NCI-H748 (cell line): ENCODE results near the gene IFNA5.

Experiments used
- DNase-seq: peaks from one replicate; lab custom pipeline; 2025; ENCODE audit not compliant: unreplicated experiment; lab: John Stamatoyannopoulos, UW

Gene IFNA5

DNA sequence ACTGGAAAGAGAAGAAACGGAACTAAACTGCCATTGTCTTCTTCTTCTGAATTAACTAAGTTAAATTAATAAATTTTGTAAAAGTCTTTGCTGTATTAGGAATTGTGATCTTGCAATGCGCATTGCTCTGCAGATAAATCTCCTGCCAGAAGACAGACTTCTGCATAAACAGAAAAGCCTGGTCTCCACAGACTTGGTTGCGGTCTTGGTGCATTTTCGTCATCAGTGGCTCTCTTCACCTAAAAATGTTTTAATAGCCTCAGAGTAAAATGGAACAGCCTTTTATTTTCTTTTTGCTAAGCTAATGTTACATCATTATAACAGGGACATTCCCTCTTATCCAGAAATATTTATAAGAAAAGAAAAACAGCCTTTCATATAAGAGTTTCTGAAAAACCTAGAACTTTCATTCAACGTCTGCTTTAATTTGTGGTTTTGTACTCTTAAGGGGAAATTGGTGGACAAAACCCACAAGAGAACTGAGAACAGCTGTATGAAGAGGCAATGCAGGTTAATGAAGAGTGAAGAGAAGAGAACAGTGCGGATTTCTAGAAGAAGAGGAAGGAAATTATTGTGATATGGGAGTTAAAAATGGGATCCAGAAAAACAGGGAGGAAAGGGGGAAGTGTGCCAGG is 10.1 kb downstream of the IFNA5 start:
- DNase-seq, result no peak

DNA sequence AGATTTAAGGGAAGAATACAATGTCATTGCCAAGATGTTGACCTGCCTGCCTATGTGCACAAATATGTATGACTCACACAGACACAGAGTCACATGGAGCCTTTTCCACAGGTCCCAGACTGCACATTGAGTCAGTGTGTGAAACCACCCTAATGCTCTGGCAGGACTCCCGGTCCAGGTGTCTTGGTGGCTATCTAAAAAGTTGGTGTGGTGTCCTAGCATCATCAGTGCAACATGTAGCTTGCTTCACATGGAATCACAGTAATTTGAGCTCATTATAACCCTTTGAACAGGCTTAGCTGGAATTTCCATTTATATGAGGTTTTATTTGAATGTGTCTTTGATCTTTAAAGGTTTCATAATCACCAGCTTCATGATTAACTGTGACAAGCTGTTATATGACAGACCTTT is 10.7 kb downstream of the IFNA5 start:
- DNase-seq, result no peak

DNA sequence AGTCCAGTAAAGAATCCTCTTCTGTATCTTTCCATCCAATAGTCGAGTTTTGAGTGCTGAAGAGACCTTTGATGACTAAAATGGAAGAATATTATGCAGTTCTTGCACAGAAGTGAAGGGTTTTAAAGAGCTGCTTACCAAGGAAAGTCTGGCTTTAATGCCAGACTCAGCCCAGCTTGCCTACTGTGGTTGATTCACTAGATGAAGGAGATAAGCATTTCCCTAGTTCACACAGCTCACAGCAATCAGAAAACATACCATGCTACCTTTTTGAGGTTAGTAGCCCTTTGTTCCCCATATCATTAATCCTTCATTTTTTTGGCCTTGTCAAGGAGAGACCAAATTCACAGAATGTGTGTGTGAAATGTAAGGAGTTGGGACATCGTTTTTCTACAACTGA is 15.3 kb downstream of the IFNA5 start:
- DNase-seq, result no peak

DNA sequence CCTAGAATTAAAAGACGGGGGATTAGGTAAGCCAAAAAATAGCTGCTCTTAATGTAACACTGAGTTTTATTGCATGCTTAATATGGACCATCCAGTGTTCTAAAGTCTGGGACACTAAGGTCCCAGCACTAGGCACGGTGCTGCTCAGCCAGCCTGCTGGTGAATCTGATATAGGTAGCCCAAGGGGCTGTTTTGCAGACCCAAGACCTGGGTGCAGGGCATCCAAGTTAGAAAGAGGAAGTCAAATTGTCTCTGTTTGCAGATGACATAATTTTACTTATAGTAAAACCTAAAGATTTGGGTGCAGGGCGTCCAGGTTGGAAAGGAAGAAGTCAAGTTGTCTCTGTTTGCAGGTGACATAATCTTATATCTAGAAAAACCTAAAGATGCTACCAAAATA is 17.8 kb downstream of the IFNA5 start:
- DNase-seq, result no peak

- DNase-seq, result no peak
These were observed 18.5 kb downstream of the IFNA5 start for GRCh38 chr9:21286659-21287058.

GRCh38 chr9:21286099-21286498 is 19.0 kb downstream of the IFNA5 start:
- DNase-seq, result no peak

DNA sequence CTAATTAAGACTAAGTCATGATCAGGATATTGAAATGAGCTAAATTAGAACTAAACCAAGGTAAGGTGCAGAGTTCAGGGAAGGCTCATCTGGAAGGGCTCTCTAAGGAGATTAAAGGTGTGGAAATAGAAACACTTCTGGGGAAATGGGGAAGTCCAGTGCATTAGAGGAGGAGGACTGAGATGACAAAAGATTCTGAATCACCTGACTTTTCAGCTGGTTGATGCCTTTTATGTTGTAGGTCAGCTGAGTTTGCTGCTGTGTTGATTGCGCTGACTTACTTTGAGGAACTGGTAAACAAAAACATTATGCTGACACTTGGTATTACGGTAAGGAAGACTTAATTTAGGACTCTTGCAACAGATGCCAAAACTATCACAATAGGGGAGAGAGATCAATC is 23.8 kb downstream of the IFNA5 start:
- DNase-seq, result no peak

- no peak for DNase-seq
These were observed 36.8 kb downstream of the IFNA5 start for GRCh38 chr9:21268347-21268657.

DNA sequence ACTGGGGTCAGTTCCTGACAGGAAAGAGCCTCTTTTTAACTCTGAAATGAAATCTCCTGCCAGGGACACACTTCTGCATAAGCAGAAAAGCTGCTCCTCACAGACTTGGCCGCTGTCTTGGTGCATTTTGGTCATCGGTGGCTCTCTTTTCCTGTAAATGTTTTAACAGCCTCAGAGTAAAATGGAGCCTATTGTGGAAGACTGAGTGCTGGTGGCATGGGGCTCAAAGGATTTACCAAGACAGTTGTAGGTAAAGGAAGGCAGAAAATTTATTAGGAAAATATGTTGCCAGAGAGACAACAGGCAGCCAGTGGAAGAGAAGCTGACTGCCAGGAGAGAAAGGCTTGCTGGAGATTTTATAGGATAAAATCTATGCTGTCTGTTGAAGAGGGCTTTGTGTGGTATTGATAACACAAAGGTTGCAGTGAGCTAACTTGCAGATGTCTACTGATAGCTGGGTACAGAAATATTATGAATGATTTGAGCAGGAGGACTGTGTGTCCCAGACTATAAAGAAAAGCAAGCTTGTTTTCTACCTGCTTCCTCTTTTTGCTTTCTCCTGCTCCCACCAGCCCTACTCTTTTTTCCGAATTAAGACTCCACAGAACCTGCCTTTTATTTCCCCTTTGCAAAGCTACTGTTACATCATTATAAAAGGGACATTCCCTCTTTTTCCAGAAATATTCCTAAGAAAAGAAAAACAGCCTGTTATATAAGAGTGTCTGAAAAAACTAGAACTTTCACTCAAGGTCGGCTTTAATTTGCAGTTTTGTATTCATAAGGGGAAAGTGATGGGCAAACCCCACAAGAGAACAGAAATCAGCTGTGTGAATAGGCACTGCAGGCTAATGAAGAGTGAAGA is 37.4 kb downstream of the IFNA5 start:
- DNase-seq, result no peak

DNA sequence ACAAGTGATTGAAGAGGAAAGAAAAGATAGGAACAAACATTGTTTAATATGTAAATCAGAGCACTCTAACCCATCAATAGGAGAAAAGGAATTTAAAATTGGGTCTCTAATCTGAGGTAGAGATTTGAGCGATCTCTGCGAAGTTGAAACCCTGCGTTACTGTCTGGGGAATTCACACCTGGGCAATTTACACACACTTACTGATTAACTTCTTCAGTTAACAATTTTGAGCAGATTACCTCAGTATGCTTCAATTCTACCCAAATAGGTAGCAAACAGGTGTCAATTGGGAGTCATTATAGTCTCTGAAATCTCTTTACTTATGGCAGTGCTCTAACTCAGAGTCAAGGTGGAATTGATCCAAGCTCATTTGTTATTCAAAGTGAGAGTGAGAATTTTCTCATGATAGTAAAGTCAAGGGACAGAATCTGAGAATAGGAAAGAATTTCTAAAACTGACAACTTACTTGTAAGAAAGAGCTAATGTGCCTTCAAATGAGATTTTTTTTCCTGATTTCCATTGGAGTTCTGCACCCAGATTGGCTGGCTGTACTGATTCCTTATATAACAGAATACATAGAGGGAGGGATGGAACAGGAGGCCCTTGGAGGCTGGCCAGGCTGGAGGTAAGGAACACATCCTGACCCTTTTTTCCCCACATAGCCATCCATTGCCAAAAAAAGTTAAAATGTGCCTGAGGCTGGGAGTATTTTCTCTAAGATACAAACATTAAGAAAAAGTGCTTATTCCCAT is 38.2 kb downstream of the IFNA5 start:
- DNase-seq, result no peak

DNA sequence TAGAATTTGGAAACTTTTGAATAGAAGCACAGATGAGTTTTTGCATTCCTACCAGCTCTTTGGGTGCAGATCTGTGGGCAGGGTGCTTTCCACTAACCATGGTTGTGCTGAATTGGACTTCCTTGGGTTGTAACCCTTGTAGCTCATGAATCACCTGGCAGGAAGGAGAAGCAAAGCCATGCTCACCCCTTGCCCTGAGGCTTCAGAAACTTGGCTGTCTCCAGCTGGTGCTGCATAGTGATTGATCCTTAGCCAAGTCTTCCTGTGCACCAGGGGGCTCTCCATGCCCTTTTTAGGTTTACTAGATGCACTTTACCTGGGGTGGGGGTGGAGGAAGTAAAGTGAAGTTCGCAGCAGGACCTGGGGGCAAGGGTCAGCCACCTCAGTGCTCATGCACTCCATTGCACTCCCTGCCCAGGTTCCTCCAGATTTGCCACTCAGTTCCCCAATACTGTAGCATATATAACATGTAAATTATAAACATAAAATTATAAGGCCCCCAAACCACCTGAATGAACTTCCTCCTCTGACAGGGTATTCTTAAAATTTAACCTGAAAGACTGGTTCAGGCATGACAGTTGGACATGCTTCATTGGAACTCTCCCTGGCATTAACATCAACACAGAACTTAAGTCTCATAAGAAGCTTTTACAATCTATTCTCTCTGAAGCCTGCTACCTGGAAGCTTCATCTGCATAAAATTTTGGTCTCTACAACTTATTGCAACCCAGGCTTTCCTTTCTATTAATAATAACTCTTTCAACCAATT is 39.5 kb downstream of the IFNA5 start:
- no peak for DNase-seq

DNA sequence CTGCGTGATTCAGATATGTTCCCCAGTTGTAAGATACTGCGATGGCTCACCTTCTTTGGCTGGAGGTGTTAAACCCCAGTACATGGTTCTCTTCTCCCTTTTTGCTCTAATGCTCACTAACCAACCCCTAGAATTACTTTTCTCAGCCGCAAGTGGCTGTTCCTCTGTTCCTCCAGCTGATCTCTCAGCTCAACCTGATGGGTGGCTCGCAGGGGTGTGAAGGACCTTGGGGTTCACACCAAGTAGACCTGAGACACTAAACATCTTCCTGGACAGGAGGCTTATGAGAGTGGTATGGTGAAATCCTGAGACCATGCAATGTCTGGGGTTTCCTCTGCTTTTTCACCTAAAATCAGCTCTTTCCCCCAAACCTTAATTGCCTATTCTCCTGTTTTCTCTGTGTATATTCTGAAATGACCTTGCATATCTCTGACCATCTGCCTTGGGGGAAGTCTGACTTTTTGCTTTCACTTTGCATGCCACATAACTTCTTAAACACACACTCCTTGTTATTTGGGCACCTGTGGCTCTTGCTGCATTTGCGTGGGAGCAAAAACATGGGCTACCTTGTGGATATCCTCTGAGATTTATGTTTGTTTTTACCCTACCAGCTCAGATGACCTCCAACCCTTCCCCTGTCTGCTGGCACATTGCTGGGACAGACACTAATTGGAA is 49.4 kb downstream of the IFNA5 start:
- DNase-seq, result no peak
